ENCODE data around the gene TMPRSS11E.
"Not testable (repeated sequence)": the region's sequence is repeated elsewhere in the genome, so short reads cannot be mapped to it uniquely, and the experiment has no call there.

TMPRSS11E gene

GRCh38 chr4:68498413-68499007, 51.2 kb downstream of the TMPRSS11E start:
- H3K9me3 Mint-ChIP-seq = no peaks in the 10 kb centered on the region
- no peak overlapping the region for H3K4me3 Mint-ChIP-seq
- peaks cover 5% of the 10 kb centered on the region for H3K4me1 Mint-ChIP-seq
- H3K27ac Mint-ChIP-seq = no peak overlapping the region
- DNase-seq (ENCODE audit: low spot score in 2 of 2) (peak; percentile 22 to 60), ATAC-seq (peak; percentile 80)
- H3K36me3 Mint-ChIP-seq = no peaks in the 10 kb centered on the region

GRCh38 chr4:68499021-68499420, 51.8 kb downstream of the TMPRSS11E start:
- H3K36me3 Mint-ChIP-seq = no peaks in the 10 kb centered on the region
- H3K9me3 Mint-ChIP-seq = peaks cover under 1% of the 10 kb centered on the region
- no peak for DNase-seq (ENCODE audit: low spot score in 2 of 2)
- H3K27ac Mint-ChIP-seq = no peak overlapping the region
- ATAC-seq = no peak
- peaks cover 7% of the 10 kb centered on the region for H3K4me1 Mint-ChIP-seq
- no peak overlapping the region for H3K4me3 Mint-ChIP-seq

- not testable (repeated sequence) for H3K4me1 Mint-ChIP-seq; H3K27ac Mint-ChIP-seq; H3K9me3 Mint-ChIP-seq; DNase-seq (ENCODE audit: low spot score in 2 of 2); ATAC-seq; H3K4me3 Mint-ChIP-seq; H3K36me3 Mint-ChIP-seq
Observed at GRCh38 chr4:68503462-68503861, 56.2 kb downstream of the TMPRSS11E start.

GRCh38 chr4:68504836-68505235, 57.6 kb downstream of the TMPRSS11E start:
- not testable (repeated sequence) for DNase-seq (ENCODE audit: low spot score in 2 of 2); ATAC-seq; H3K36me3 Mint-ChIP-seq; H3K27ac Mint-ChIP-seq; H3K4me1 Mint-ChIP-seq; H3K9me3 Mint-ChIP-seq; H3K4me3 Mint-ChIP-seq

GRCh38 chr4:68505452-68505851, 58.2 kb downstream of the TMPRSS11E start:
- H3K36me3 Mint-ChIP-seq; H3K27ac Mint-ChIP-seq; H3K4me3 Mint-ChIP-seq; H3K9me3 Mint-ChIP-seq; ATAC-seq; H3K4me1 Mint-ChIP-seq; DNase-seq (ENCODE audit: low spot score in 2 of 2): not testable (repeated sequence)

GRCh38 chr4:68518889-68519288, 71.6 kb downstream of the TMPRSS11E start:
- H3K9me3 Mint-ChIP-seq = no peaks in the 10 kb centered on the region
- ATAC-seq (no peak), DNase-seq (ENCODE audit: low spot score in 2 of 2) (no peak)
- no peaks in the 10 kb centered on the region for H3K36me3 Mint-ChIP-seq
- H3K27ac Mint-ChIP-seq = no peak overlapping the region
- no peaks in the 10 kb centered on the region for H3K4me1 Mint-ChIP-seq
- H3K4me3 Mint-ChIP-seq = no peak overlapping the region

GRCh38 chr4:68520985-68521384, 73.7 kb downstream of the TMPRSS11E start:
- Mint-ChIP-seq H3K9me3 (no peaks in the 10 kb centered on the region), H3K36me3 (no peaks in the 10 kb centered on the region), H3K4me3 (no peak overlapping the region), H3K27ac (no peak overlapping the region), H3K4me1 (no peaks in the 10 kb centered on the region)
- DNase-seq (ENCODE audit: low spot score in 2 of 2) (no peak), ATAC-seq (no peak)

- not testable (repeated sequence) for H3K27ac Mint-ChIP-seq; H3K9me3 Mint-ChIP-seq; DNase-seq (ENCODE audit: low spot score in 2 of 2); H3K4me1 Mint-ChIP-seq; ATAC-seq; H3K4me3 Mint-ChIP-seq; H3K36me3 Mint-ChIP-seq
Observed at GRCh38 chr4:68522232-68522631, 75.0 kb downstream of the TMPRSS11E start.

GRCh38 chr4:68535974-68536373, 88.7 kb downstream of the TMPRSS11E start:
- H3K36me3 Mint-ChIP-seq = no peaks in the 10 kb centered on the region
- peaks cover 8% of the 10 kb centered on the region for H3K9me3 Mint-ChIP-seq
- ATAC-seq = no peak
- H3K4me3 Mint-ChIP-seq = no peak overlapping the region
- H3K4me1 Mint-ChIP-seq = no peaks in the 10 kb centered on the region
- no peak overlapping the region for H3K27ac Mint-ChIP-seq
- no peak for DNase-seq (ENCODE audit: low spot score in 2 of 2)

- Mint-ChIP-seq H3K9me3 (peaks cover 8% of the 10 kb centered on the region), H3K27ac (no peak overlapping the region), H3K4me3 (no peak overlapping the region), H3K4me1 (no peaks in the 10 kb centered on the region), H3K36me3 (no peaks in the 10 kb centered on the region)
- DNase-seq (ENCODE audit: low spot score in 2 of 2) (no peak), ATAC-seq (no peak)
Observed at GRCh38 chr4:68536375-68536774, 89.1 kb downstream of the TMPRSS11E start.

- not testable (repeated sequence) for H3K36me3 Mint-ChIP-seq; H3K27ac Mint-ChIP-seq; H3K4me1 Mint-ChIP-seq; H3K9me3 Mint-ChIP-seq; ATAC-seq; H3K4me3 Mint-ChIP-seq; DNase-seq (ENCODE audit: low spot score in 2 of 2)
Observed at GRCh38 chr4:68542742-68543141, 95.5 kb downstream of the TMPRSS11E start.
